GM18505 (cell line): ENCODE results near the gene NUP42.
"Not testable (repeated sequence)": the region's sequence is repeated elsewhere in the genome, so short reads cannot be mapped to it uniquely, and the experiment has no call there.

Experiments
- ATAC-seq: cut with Tn5 transposase; IDR thresholded peaks from one replicate; pipeline ENCODE4 v1.9.1; 2021; ENCODE audit not compliant: unreplicated experiment
- POLR2A ChIP-seq: IDR thresholded peaks from 4 replicates; pipeline ENCODE4 v1.6.1; 2011; ENCODE audit warnings: borderline replicate concordance; ENCODE audit not compliant: insufficient read depth, insufficient read length; ENCODE audit errors: extremely low read depth

Gene NUP42

GRCh38 chr7:23210506-23210905 is 28.7 kb downstream of the NUP42 start:
- ATAC-seq = no peak
- no peak for TF ChIP-seq POLR2A

GRCh38 chr7:23211589-23211988 is 29.7 kb downstream of the NUP42 start:
- no peak for TF ChIP-seq POLR2A
- no peak for ATAC-seq

DNA sequence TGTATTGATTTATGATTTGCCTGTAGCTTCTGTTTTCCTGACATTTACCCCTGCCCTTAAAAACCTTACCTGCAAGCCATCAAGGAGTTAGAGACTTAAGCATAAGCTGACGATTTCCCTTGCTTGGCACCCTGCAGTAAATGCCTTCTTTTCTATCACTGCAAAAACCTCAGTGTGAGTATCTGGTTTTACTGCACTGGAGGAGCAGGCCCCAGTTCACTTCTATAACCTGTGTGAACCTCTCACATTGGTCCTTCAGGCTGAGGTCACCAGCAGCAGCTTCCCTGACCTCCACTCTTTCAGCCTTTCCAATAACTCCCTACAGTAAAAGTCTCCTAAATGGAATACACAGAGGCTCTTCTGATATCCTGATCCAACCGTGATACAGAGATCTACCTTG is 30.5 kb downstream of the NUP42 start:
- ATAC-seq = no peak
- no peak for TF ChIP-seq POLR2A

DNA sequence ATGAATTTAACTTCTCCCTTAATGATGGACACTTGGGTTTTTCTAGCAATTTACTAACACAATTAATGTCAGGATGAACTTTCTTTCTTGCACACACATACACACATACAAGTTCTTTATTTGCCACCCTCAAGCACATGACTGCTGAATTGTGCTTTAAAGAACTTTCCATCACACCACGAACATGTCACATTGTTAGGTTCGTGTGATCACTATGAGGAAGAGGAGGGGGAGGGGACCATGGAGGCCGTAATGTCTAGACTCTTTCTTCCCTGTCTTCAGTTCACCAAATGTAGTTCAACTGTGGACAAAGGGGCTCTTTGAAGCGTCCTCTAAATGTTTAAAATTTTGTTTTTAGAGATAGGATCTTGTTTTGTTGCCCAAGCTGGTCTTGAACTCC is 31.0 kb downstream of the NUP42 start:
- ATAC-seq = no peak

DNA sequence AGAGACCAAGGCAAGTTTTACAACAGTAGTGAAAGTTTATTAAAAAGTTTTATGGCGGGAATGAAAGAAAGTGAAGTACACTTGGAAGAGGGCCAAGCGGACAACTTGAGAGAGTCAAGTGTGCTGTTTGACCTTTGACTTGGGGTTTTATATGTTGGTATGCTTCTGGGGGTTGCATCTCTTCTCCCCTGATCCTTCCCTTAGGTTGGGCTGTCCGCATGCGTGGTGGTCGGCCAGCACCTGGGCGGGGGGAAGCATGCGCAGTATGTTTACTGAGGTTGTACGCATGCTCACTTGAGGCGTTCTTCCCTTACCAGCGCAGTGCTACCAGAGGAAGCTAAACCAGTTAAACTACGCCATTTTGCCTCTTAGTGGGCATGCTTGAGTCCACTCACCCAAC is 31.9 kb downstream of the NUP42 start:
- TF ChIP-seq POLR2A = no peak
- ATAC-seq = no peak

More for the DNA sequence above, 31.0 kb downstream of the NUP42 start:
- no peak for TF ChIP-seq POLR2A

GRCh38 chr7:23214423-23214822 is 32.6 kb downstream of the NUP42 start:
- no peak for TF ChIP-seq POLR2A
- no peak for ATAC-seq

DNA sequence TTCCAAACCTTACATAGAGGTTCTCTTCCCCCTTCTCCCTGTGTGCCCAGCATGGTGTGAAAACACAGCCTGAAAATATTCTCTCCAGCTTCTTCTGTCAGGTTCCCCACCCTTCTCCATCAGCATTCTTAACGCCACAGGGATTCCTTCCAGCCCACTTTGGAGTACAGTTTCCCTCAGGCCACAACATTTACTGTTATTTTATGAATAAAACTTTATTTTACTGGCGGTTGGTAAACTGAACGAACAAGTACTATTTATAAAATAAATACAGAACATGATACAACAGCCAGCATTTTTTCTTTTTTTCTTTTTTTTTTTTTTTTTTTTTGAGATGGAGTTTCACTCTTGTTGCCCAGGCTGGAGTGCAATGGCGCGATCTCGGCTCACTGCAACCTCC is 33.1 kb downstream of the NUP42 start:
- ATAC-seq = no peak
- no peak for TF ChIP-seq POLR2A

GRCh38 chr7:23216021-23216420 is 34.2 kb downstream of the NUP42 start:
- no peak for TF ChIP-seq POLR2A
- ATAC-seq = no peak

- ATAC-seq = no peak
- no peak for TF ChIP-seq POLR2A
Measured at GRCh38 chr7:23218196-23218595, 36.3 kb downstream of the NUP42 start.

DNA sequence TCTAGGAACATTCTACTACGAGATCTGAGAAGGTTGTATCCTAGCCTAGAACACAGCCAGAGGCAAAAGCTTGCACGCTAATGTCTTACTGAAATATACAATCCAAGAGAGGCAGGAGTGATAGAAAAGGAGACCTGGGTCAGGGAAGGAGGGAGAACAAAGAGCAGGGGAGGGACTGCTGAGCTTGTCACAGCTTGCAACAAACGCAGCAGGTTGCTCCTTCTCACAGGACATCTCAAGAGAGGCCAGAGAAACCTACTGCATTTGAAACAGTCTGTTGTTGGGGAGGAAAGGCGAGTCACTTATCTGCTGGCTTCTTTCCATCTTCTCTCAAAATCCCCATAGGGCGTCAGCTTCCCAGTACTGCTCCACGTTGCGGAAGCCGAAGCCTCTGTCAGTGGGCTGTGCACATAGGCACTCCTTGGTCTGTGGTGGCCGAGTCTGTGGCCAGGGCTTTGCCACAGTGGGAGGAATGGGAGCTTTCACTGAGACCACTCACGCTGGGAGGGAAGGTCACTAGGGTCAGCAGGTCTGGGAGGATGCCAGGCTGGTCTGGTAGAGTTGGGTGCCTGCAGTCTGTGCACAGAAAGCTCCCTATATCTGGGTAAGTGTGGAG is 39.0 kb downstream of the NUP42 start:
- TF ChIP-seq POLR2A = no peak
- no peak for ATAC-seq

GRCh38 chr7:23222439-23223030 is 40.7 kb downstream of the NUP42 start:
- no peak for ATAC-seq
- no peak for TF ChIP-seq POLR2A

DNA sequence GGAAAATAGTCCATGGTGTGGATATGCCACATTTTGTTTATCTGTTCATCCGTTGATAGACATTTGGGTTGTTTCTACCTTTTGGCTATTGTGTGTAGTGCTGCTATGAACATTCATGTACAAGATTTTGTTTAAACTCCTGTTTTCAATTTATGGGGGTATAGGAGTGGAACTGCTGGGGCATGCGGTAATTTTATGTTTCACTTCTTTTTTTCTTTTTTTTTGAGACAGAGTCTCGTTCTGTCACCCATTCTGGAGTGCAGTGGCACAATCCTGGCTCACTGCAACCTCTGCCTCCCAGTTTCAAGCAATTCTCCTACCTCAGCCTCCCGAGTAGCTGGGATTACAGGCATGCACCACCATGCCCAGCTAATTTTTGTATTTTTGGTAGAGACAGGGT is 42.5 kb downstream of the NUP42 start:
- ATAC-seq = not testable (repeated sequence)

DNA sequence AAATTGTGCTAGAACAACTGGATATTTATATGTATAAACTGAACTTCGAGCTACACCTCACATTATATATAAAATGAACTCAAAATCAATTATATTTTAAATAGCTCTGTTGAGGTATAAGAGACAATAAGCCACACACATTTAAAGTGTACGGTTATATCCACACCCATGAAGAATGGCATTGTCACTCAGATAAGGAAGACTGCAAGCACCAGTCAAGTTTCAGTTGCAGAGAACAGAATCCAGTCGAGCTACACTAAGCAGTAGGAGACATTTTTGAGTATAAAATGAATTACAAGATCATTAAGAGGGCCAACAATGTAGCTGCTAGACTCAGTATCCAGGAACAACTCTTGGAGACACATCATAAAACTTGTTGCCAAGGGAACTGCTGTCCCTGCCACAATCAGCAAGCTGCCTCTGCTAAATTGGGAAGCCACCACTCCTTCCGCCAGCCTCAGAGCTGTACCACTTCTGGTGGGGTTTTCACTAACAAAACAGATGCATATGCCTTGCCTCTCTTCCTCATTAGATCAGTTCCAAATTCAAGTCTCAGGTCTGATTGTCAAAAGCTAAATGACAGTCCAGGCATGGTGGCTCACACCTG is 45.1 kb downstream of the NUP42 start:
- no peak for ATAC-seq
- no peak for TF ChIP-seq POLR2A

- ATAC-seq = no peak
- no peak for TF ChIP-seq POLR2A
Measured at GRCh38 chr7:23228412-23228811, 46.6 kb downstream of the NUP42 start.
